ENCODE data around the gene RNF126. TPM values are rescaled to one million over a fixed set of nuclear protein-coding genes. Genes with fewer than 3 reads are reported as not detected.
A peak's percentile ranks its signal among the peaks of the same experiment; 100 is the strongest.
"Not testable (repeated sequence)": the region's sequence is repeated elsewhere in the genome, so short reads cannot be mapped to it uniquely, and the experiment has no call there.

RNF126 gene
- total and polyA plus RNA-seq, 9 donors, result 13.2 to 36.0 (median 29.6) TPM

DNA sequence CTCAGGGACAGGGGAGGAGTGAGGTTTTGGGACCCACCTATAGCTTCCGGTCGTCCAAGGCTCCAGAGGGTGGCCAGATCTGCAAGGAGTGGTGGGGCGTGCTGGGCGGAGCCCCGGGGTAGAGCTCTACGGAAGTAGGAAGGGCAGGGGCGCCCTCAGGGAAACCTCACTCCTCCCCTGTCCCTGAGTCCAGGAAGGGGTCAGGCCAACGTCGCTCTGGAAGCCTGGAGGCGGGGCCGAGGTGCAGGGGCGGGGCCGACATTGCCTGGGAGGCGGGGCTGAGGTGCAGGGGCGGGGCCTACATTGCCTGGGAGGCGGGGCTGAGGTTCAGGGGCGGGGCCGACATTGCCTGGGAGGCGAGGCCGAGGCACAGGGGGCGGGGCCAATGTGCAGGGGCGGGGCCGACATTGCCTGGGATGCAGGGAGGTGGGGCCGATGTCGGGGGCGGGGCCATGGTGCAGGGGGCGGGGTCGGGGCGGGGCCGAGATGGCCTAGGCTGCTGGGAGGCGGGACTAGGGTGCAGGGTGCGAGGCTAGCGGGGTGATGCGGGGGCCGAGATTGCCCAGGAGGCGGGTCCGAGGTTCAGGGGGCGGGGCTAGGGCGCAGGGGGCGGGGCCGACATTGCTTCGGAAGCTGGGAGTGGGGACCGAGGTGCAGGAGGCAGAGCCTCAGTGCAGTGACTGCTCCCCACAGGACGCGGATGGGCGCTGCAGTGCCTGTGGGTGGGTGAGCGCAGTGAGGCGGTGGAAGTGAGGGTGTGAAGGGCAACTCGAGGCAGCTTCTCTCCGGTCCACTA is 40.8 kb upstream of the RNF126 start:
- Histone ChIP-seq H3K4me1 (ENCODE audit: control insufficient read depth, insufficient read depth, low read length) (peaks cover 8% of the 10 kb centered on the region), H3K4me3 (ENCODE audit: low read length) (no peak overlapping the region), H3K9me3 (replicated peaks; ENCODE audit: control insufficient read depth, low read depth, low read length) (peaks cover 7% of the 10 kb centered on the region), H3K27ac (ENCODE audit: low read length) (no peak overlapping the region), H3K36me3 (ENCODE audit: control insufficient read depth, insufficient read depth, low read length) (no peaks in the 10 kb centered on the region), H3K27me3 (ENCODE audit: control insufficient read depth, insufficient read depth, low read length) (peaks cover 20% of the 10 kb centered on the region)
- 7% methylated on average over 16 of the region's 50 CpGs for WGBS (ENCODE audit: insufficient coverage)
- no peak for DNase-seq

DNA sequence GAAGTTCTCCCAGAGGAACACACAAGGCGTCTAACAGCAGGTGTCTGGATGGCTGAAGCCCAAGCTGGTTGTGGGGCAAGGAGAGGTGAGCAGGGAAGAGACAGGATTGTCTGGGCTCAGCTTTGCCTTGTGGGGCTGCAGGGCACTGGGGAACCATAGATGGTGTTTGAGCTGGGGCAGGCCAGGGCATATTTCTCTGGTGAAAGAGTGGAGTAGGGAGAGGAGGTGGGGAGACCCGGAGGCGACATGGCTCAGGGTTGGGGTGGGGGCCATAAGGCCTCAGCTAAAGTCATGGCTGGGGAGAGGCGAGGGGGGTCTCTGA is 40.3 kb upstream of the RNF126 start:
- H3K27ac ChIP-seq (ENCODE audit: low read length), result no peak overlapping the region
- H3K4me3 ChIP-seq (ENCODE audit: low read length), result no peak overlapping the region
- peaks cover 20% of the 10 kb centered on the region for H3K27me3 ChIP-seq (ENCODE audit: control insufficient read depth, insufficient read depth, low read length)
- no peaks in the 10 kb centered on the region for H3K36me3 ChIP-seq (ENCODE audit: control insufficient read depth, insufficient read depth, low read length)
- DNase-seq, result no peak
- WGBS (ENCODE audit: insufficient coverage), result 25% methylated on average over 3 of the region's 4 CpGs
- H3K9me3 ChIP-seq (replicated peaks; ENCODE audit: control insufficient read depth, low read depth, low read length), result peaks cover 7% of the 10 kb centered on the region
- peaks cover 5% of the 10 kb centered on the region for H3K4me1 ChIP-seq (ENCODE audit: control insufficient read depth, insufficient read depth, low read length)

GRCh38 chr19:702847-703246 is 39.8 kb upstream of the RNF126 start:
- H3K4me3 ChIP-seq (ENCODE audit: low read length); H3K4me1 ChIP-seq (ENCODE audit: control insufficient read depth, insufficient read depth, low read length); H3K9me3 ChIP-seq (replicated peaks; ENCODE audit: control insufficient read depth, low read depth, low read length); H3K27ac ChIP-seq (ENCODE audit: low read length); H3K36me3 ChIP-seq (ENCODE audit: control insufficient read depth, insufficient read depth, low read length); DNase-seq: not testable (repeated sequence)
- WGBS (ENCODE audit: insufficient coverage), result 93% methylated on average over 2 of the region's 6 CpGs
- peaks cover 18% of the 10 kb centered on the region for H3K27me3 ChIP-seq (ENCODE audit: control insufficient read depth, insufficient read depth, low read length)

GRCh38 chr19:699885-700284 is 36.9 kb upstream of the RNF126 start:
- not testable (repeated sequence) for H3K36me3 ChIP-seq (ENCODE audit: control insufficient read depth, insufficient read depth, low read length); DNase-seq; H3K9me3 ChIP-seq (replicated peaks; ENCODE audit: control insufficient read depth, low read depth, low read length); H3K27ac ChIP-seq (ENCODE audit: low read length); H3K4me1 ChIP-seq (ENCODE audit: control insufficient read depth, insufficient read depth, low read length); H3K4me3 ChIP-seq (ENCODE audit: low read length)
- WGBS (ENCODE audit: insufficient coverage), result 48% methylated on average over 6 of the region's 14 CpGs
- H3K27me3 ChIP-seq (ENCODE audit: control insufficient read depth, insufficient read depth, low read length), result peaks cover 27% of the 10 kb centered on the region

GRCh38 chr19:698529-698928 is 35.5 kb upstream of the RNF126 start:
- not testable (repeated sequence) for H3K4me3 ChIP-seq (ENCODE audit: low read length); H3K36me3 ChIP-seq (ENCODE audit: control insufficient read depth, insufficient read depth, low read length); H3K27ac ChIP-seq (ENCODE audit: low read length); H3K4me1 ChIP-seq (ENCODE audit: control insufficient read depth, insufficient read depth, low read length); H3K9me3 ChIP-seq (replicated peaks; ENCODE audit: control insufficient read depth, low read depth, low read length); DNase-seq
- peaks cover 23% of the 10 kb centered on the region for H3K27me3 ChIP-seq (ENCODE audit: control insufficient read depth, insufficient read depth, low read length)
- WGBS (ENCODE audit: insufficient coverage), result 83% methylated on average over 5 of the region's 15 CpGs

- Histone ChIP-seq H3K4me3 (ENCODE audit: low read length) (no peak within 1 kb of the TSS), H3K27me3 (ENCODE audit: control insufficient read depth, insufficient read depth, low read length) (peaks cover 17% of the 10 kb centered on the region), H3K4me1 (ENCODE audit: control insufficient read depth, insufficient read depth, low read length) (no peaks in the 10 kb centered on the region), H3K9me3 (replicated peaks; ENCODE audit: control insufficient read depth, low read depth, low read length) (no peaks in the 10 kb centered on the region), H3K36me3 (ENCODE audit: control insufficient read depth, insufficient read depth, low read length) (no peaks in the 10 kb centered on the region), H3K27ac (ENCODE audit: low read length) (no peak within 1 kb of the TSS)
- WGBS (ENCODE audit: insufficient coverage), result 55% methylated on average over 24 of the region's 31 CpGs
- no peak for DNase-seq
Observed at GRCh38 chr19:695352-695949, 32.4 kb upstream of the RNF126 start, which contains the start of gene PRSS57. PRSS57 (minus strand) TSS chr19:695452; CDS start chr19:695430, 22 bp downstream.

DNA sequence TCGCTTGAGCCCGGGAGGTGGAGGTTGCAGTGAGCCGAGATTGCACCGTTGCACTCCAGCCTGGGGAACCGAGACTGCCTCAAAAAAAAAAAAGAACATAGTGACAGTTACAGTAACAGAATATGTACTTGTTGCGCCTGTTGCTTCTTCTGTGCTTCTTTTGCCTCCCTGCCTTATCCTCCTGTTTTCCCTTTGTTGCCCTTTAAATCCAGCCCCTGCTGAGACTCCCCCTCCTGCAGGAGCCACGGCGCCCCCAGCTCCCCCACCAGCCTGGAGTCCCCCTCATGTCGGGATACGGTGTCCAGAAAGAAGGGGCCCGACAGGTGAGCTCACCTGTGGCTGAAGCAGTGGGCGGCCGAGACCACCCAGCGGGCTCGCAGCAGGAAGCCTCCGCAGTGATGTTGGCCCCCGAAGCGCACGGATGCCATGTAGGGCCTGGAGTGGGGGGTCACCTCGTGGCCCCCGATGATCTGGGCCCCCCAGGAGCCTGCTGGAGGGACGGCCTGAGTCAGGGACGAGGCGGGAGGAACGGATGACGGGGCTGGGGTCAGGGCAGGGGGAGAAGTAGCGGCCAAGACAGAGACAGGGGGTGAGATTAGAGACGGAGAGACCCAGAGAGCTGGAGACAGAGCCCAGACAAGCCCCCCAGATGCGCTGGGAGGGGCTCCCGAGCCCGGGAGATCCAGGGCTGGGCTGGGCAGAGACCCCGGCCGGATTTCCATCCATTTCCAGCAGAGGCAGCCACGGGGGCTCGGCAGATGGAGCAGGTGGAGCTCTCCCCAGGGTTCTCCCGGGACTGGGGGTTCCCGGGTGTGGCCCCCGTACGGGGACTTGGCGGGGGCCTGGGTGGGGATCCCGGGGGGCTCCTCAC is 31.7 kb upstream of the RNF126 start:
- no peaks in the 10 kb centered on the region for H3K36me3 ChIP-seq (ENCODE audit: control insufficient read depth, insufficient read depth, low read length)
- H3K9me3 ChIP-seq (replicated peaks; ENCODE audit: control insufficient read depth, low read depth, low read length), result no peaks in the 10 kb centered on the region
- no peaks in the 10 kb centered on the region for H3K4me1 ChIP-seq (ENCODE audit: control insufficient read depth, insufficient read depth, low read length)
- WGBS (ENCODE audit: insufficient coverage), result 34% methylated on average over 36 of the region's 41 CpGs
- peaks cover 17% of the 10 kb centered on the region for H3K27me3 ChIP-seq (ENCODE audit: control insufficient read depth, insufficient read depth, low read length)
- H3K4me3 ChIP-seq (ENCODE audit: low read length), result no peak overlapping the region
- DNase-seq, result no peak
- no peak overlapping the region for H3K27ac ChIP-seq (ENCODE audit: low read length)

GRCh38 chr19:690203-690602 is 27.2 kb upstream of the RNF126 start:
- Histone ChIP-seq H3K4me3 (ENCODE audit: low read length) (no peak overlapping the region), H3K9me3 (replicated peaks; ENCODE audit: control insufficient read depth, low read depth, low read length) (no peaks in the 10 kb centered on the region), H3K27me3 (ENCODE audit: control insufficient read depth, insufficient read depth, low read length) (peaks cover 8% of the 10 kb centered on the region), H3K36me3 (ENCODE audit: control insufficient read depth, insufficient read depth, low read length) (no peaks in the 10 kb centered on the region), H3K27ac (ENCODE audit: low read length) (no peak overlapping the region), H3K4me1 (ENCODE audit: control insufficient read depth, insufficient read depth, low read length) (no peaks in the 10 kb centered on the region)
- DNase-seq, result peak; percentile 61
- 58% methylated on average over 3 of the region's 18 CpGs for WGBS (ENCODE audit: insufficient coverage)

GRCh38 chr19:688992-689391 is 26.0 kb upstream of the RNF126 start:
- no peak for DNase-seq
- H3K4me3 ChIP-seq (ENCODE audit: low read length), result no peak overlapping the region
- no peak overlapping the region for H3K27ac ChIP-seq (ENCODE audit: low read length)
- no peaks in the 10 kb centered on the region for H3K27me3 ChIP-seq (ENCODE audit: control insufficient read depth, insufficient read depth, low read length)
- no peaks in the 10 kb centered on the region for H3K9me3 ChIP-seq (replicated peaks; ENCODE audit: control insufficient read depth, low read depth, low read length)
- H3K4me1 ChIP-seq (ENCODE audit: control insufficient read depth, insufficient read depth, low read length), result no peaks in the 10 kb centered on the region
- no peaks in the 10 kb centered on the region for H3K36me3 ChIP-seq (ENCODE audit: control insufficient read depth, insufficient read depth, low read length)
- 90% methylated on average over 17 of the region's 17 CpGs for WGBS (ENCODE audit: insufficient coverage)

DNA sequence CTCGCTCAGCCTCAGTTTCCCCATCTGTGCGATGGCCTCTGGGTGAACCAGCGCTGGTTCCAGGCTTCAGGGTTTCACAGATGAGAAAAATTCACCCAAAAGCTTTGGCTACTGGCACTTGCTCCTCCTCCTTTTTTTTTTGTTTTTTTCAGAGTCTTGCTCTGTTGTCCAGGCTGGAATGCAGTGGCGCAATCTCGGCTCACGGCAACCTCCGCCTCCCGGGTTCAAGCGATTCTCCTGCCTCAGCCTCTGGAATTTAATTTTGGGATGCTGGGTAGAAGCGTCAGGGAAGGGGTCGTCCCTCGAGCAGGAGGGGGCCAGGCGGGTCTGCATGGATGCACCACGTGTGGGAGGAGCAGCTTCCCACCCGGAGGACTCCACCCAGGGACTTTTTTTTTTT is 25.2 kb upstream of the RNF126 start:
- H3K36me3 ChIP-seq (ENCODE audit: control insufficient read depth, insufficient read depth, low read length), result no peaks in the 10 kb centered on the region
- H3K9me3 ChIP-seq (replicated peaks; ENCODE audit: control insufficient read depth, low read depth, low read length), result no peaks in the 10 kb centered on the region
- no peaks in the 10 kb centered on the region for H3K4me1 ChIP-seq (ENCODE audit: control insufficient read depth, insufficient read depth, low read length)
- WGBS (ENCODE audit: insufficient coverage), result 71% methylated on average over 13 of the region's 15 CpGs
- no peaks in the 10 kb centered on the region for H3K27me3 ChIP-seq (ENCODE audit: control insufficient read depth, insufficient read depth, low read length)
- DNase-seq, result no peak
- no peak overlapping the region for H3K4me3 ChIP-seq (ENCODE audit: low read length)
- H3K27ac ChIP-seq (ENCODE audit: low read length), result no peak overlapping the region

All from muscle of leg (tissue), 11 donors.